Neural progenitor cell (in vitro differentiated cells): ENCODE results near the gene TRAF3.

Experiments
- EZH2 ChIP-seq: fragments of 200-600 bp; sonication (generic); IDR thresholded peaks from 2 replicates; pipeline ENCODE4 v1.6.1; 2017; ENCODE audit warnings: antibody characterized with exemption, mild to moderate bottlenecking, moderate library complexity
- TF ChIP-seq, protein P1 (sequence below): fragments of 200-600 bp; sonication (generic); IDR thresholded peaks from 2 replicates; pipeline ENCODE4 v1.5.1; 2017; ENCODE audit warnings: antibody characterized with exemption, mild to moderate bottlenecking

DNA sequence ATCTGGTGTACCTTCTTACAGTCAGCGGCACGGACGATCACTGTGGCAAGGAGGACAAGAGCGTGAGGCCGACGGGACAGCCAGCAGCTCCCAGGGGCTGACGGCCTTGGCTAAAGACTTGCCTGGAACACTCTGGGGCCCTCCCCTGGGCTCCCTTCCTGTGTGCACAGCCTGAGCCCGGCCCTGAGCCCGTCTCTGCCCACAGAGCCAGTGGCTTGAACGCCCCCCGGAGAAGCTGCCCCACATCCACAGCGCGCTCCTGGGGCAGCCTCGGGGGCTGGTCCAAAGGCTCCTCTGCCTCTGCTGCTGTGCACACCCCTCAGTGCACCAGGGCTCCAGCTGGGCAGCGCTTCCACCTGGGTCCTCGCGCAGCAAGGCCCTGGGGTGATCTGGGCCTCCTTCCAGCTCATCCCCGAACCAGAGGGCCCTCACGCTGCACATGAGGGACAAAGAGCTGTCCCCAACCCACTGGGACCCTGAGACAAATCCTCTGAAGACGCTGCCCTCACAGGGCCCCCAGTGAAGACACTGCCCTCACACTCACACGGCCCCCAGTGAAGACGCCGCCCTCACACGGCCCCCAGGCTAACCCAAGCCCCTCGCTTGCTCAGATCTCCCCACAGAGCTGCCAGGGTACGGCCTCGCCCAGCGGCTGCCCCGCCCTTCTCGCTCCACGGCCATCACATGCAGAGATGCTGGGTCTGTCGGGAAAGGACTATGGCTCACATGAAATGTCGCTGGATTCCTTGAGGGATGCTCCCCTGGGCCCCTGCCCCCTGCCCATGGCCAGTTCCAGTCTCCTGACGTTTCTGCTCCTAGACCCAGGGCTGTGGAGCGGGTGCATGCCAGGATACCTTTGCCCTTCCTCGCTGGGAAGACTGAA lies 167.4 kb downstream of the TRAF3 start:
- TF ChIP-seq, protein P1, sequence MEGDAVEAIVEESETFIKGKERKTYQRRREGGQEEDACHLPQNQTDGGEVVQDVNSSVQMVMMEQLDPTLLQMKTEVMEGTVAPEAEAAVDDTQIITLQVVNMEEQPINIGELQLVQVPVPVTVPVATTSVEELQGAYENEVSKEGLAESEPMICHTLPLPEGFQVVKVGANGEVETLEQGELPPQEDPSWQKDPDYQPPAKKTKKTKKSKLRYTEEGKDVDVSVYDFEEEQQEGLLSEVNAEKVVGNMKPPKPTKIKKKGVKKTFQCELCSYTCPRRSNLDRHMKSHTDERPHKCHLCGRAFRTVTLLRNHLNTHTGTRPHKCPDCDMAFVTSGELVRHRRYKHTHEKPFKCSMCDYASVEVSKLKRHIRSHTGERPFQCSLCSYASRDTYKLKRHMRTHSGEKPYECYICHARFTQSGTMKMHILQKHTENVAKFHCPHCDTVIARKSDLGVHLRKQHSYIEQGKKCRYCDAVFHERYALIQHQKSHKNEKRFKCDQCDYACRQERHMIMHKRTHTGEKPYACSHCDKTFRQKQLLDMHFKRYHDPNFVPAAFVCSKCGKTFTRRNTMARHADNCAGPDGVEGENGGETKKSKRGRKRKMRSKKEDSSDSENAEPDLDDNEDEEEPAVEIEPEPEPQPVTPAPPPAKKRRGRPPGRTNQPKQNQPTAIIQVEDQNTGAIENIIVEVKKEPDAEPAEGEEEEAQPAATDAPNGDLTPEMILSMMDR: no peak
- no peak for TF ChIP-seq EZH2
